Middle frontal gyrus (tissue), 1 donor: ENCODE measurements around the gene NSUN4.
"Not testable (repeated sequence)": the region's sequence is repeated elsewhere in the genome, so short reads cannot be mapped to it uniquely, and the experiment has no call there.

Source experiments
- DNase-seq: peaks from one replicate; pipeline ENCODE4 v3.0.0-alpha.2; 2015; ENCODE audit warnings: low spot score; ENCODE audit errors: extremely low spot score

The NSUN4 gene

DNA sequence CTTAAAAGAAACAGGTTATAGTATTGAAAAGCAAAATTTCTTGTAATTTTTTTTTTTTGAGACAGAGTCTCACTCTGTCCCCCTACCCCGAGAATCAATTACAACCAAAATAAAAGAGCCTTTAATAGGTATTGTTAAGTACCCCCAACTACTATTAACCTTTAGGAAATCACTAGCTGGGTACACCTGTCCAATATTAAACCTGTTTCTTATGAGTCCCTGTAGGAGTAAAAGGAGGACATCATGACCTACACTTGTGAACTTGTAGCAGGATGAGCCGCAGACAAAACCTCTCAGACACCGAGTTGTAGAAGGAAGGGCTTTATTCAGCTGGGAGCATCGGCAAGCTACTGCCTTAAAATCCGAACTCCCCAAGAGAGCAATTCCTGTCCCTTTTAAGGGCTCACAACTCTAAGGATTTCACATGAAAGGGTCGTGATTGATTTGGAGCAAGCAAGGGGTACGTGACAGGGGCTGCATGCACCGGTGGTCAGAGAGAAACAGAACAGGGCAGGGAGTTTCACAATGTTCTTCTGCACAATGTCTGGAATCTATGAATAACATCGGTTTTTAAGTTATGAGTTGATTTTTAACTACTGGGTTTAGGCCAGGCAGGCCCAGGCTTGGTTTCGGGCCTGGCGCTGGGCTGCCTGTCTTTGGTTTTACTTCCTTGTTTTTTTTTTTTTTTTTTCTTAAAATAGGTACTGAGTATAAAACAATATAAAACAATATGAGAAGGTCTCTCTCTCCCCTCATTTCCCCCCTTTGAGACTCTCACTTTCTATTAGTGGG, 15.1 kb upstream of the NSUN4 start:
- not testable (repeated sequence) for DNase-seq

DNA sequence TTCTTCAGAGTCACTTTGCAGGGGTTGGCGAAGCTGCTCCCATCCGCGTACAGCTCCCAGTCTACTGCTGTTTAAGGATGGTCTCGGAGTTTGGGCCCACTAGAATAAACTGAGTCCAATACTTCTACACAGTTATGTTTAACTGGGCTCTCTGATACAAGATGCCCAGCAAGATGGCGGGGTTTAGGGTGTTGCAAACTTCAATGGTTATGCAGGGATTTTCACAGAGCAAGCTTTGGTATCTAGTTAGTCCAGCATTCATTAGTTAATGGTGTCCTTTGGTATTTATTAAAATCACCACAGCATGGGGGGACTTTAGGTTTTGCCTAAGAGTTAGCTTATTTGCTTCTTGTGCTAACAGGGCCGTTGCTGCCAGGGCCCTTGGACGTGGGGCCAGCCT, 12.4 kb upstream of the NSUN4 start:
- DNase-seq: not testable (repeated sequence)

DNA sequence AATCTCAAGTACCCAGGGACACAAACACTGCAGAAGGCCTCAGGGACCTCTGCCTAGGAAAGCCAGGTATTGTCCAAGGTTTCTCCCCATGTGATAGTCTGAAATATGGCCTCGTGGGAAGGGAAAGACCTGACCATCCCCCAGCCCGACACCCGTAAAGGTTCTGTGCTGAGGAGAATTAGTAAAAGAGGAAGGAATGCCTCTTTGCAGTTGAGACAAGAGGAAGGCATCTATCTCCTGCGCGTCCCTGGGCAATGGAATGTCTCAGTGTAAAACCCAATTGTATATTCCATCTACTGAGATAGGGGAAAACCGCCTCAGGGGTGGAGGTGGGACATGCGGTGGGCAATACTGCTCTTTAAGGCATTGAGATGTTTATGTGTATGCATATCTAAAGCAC, 10.8 kb upstream of the NSUN4 start:
- not testable (repeated sequence) for DNase-seq

DNA sequence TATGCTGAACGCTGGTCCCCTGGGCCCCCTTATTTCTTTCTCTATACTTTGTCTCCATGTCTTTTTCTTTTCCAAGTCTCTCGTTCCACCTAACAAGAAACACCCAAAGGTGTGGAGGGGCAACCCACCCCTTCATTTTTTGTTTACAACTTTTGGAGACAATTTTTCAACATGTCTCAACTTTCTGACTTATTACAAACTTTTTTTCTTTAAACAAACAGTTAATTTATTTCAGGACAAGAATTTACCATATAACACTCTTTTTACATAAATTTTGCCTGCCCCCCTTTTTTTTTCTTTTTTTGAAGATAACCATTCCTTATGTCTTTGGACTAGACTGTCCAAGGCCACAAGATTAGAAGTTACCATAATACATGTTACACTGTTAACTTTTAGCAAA, 10.2 kb upstream of the NSUN4 start:
- not testable (repeated sequence) for DNase-seq

DNA sequence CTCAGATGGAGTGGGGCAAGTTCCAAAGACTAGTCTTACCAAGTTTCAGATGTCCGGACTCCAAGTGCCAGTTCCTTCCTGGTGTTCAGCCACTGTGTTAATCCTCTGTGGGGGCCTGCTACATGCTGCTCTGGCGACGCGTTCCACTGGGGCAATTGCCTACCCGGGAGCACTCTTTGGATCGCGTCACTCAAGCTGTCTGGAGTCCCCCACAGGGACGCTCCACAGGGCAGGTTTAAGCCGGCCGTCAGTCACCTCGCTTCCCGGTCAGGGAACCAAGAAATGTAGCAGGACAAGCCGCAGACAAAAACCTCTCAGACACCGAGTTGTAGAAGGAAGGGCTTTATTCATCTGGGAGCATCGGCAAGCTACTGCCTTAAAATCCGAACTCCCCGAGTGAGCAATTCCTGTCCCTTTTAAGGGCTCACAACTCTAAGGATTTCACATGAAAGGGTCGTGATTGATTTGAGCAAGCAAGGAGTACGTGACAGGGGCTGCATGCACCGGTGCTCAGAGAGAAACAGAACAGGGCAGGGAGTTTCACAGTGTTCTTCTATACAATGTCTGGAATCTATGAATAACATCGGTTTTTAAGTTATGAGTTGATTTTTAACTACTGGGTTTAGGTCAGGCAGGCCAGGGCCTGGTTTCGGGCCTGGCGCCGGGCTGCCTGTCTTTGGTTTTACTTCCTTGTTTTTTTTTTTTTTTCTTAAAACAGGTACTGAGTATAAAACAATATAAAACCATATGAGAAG, 8.6 kb upstream of the NSUN4 start:
- DNase-seq: not testable (repeated sequence)

DNA sequence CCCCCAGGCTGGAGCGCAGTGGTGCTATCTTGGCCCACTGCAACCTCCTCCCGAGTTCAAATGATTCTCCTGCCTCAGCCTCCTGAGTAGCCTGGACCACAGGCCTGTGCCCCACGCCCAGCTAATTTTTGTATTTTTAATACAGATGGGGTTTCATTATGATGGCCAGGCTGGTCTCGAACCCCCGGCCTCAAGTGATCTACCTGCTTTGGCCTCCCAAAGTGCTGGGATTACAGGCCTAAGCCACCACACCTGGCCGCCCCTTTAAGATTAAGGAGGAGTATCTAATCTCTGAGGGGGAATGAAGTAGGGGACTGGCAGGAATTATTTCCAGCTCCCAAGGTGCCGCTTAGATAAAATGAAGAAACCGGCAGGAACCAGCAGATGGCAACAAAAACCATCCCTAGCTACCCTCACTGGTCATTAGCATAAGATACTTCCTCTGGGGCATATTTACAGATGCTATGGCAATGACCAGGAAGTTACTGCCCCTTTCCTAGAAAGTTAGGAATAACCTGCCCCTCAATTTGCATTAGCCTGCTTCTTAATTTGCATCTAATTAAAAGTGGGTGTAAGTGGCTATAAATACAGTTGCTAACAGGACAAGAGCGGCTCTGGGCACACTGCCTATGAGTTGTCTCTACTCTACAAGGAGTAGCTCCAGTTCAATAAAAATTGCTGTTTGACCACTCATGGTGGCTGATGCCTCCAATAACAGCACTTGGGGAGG, 7.1 kb upstream of the NSUN4 start:
- DNase-seq: no peak

DNA sequence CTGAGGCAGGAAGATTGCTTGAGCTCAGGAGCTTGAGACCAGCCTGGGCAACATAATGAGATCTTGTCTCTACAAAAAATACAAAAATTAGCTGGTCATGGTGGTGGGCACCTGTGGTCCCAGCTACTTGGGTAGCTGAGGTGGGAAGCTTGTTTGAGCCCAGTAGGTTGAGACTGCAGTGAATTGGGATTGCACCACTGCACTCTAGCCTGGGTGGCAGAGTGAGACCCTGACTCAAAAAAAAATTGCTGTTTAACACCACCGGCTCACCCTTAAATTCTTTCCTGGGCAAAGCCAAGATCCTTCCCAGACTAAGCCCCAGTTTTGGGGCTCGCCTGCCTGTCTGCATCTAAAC, 6.6 kb upstream of the NSUN4 start:
- no peak for DNase-seq

DNA sequence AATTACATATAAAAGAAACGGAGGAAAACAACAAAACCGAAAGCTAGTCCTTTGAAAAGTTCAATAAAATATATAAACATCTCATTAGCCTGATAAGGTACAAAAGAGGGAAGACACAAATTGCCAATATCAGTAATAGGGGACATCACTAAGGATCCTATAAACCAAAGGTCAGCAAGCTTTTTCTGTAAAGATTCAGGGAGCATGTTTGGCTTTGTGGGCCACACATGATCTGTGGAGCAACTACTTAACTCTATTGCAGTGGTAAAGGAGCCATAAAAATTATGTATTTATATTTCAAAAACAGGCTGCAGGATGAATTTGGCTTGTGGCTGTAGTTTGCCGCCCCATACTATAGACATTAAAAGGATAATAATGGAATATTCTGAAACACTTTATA, 5.5 kb upstream of the NSUN4 start:
- DNase-seq: no peak

DNA sequence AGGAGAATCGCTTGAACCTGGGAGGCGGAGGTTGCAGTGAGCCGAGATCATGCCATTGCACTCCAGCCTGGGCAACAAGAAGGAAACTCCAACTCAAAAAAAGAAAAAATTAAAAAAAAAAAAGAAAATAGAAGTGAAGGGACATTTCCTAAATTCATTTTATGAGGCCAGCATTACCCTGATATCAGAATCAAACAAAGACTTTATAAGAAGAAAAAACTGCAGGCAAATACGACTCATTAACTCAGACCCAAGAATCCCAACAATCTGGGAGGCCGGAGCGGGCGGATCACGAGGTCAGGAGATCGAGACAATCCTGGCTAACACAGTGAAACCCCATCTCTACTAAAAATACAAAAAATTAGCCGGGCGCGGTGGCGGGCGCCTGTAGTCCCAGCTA, 3.2 kb upstream of the NSUN4 start:
- not testable (repeated sequence) for DNase-seq

DNA sequence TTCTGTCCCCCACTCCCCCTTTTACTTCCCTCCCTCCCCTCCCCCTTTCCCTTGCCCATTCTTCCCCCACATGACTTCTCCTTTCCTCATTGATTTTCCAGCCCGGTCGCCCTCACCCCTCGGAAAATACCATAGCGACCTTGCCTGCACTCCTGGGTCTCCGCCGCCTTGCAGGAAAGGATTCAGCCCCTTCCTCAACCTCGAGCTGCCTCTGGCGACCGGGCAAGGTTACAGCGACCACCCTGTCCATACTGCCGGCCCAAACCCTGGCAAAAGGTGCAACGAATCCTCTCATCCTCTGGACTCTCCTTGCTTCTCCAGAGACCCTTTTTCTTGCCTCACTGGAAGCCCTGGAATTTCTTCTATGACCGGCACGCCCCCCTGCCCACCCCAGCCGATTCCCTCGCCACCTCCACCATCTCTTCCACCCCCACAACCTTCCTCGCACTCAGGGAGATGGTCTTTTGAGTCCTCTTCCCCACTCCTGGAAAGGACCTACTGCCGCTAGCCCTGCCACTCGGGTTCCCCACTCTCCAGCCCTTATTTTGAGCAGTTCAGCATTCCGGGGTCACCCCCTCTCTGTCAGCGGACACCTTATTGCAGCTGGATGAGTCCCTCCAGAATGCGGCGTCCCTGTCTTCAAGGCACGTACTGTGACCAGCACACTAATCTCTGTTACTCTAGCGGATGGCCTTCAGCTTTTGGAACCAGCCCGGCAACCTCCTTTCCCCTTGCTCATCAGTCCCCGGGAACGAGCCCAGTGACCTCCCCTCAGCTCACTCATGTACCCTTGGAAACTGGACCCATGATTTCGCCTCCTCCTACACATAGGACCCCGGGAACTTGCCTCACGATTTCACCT, 846 bp downstream of the NSUN4 start:
- DNase-seq: no peak

DNA sequence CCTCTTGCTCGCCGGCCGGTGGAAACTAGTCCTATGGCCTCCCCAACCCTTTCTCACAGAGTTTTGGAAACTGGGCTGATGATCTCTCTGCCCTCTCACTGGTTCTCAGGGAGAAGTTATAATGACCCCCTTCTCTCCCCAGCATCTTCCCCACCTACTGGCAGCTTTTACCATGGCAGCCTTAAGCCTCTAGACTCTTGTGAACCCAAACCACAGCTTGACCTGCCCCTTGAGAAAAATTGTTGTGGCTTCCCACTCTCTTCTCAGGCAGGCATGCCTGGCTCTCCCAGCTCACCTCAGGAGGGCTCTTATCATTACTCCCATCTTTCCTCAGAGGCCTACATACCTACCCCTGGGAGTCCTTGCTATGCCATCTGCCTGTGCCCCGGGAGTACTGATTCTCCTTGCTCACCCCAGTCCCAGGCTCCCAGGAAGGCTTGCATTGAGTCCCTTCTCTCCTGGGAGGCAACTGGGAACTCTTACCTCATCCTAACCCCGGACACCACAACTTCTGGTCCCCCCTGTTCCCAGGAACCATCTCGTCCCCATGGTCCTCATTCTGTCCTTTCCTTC, 1.6 kb downstream of the NSUN4 start:
- DNase-seq: no peak

DNA sequence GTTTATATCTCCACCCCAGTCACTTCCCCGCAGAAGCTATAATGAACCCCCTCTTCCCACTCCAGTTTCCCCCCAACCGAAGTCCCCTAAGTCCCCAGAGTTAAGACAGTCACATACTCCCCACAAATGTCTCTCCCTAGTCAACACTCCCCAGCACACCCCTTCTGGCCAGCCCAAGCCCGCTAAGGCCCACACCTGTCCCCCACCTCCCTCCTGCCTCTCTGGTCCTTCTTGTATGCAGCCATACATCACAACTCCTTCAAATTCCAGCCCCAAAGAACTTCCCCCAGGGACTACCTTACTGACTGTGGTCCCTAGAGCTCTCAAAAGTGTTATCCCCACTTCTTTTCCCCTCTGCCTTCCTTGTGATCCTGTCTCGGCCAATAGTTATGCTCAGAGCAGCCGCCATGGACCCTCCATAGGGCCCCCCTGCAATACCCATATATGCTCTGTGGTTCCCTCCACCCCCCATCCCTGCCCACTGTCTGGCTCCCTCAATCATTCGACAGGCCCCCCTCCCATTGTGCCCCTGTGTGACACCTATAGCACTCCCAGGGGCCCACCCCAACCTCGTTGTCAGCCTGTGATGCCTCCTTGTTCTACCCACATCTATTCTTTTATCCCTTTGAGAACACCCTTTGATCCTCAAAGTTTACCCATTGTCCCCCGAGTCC, 2.2 kb downstream of the NSUN4 start:
- DNase-seq: no peak

DNA sequence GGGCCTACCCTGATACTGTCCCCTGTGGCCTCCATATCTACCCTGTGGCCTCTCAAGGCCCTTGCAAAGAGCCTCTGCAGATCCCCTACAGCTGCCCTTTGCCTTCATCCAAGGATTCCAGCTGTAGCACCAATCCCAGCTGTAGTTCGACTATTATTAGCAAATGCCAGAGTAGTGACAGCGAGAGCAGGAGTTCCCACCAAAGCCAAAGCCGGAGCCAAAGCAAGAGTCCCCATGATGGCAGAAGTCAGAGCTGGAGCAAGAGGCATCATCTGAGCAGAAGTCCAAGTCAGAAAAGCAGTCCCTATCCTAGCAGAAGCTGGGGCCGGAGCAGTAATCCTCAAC, 2.7 kb downstream of the NSUN4 start:
- DNase-seq: no peak

DNA sequence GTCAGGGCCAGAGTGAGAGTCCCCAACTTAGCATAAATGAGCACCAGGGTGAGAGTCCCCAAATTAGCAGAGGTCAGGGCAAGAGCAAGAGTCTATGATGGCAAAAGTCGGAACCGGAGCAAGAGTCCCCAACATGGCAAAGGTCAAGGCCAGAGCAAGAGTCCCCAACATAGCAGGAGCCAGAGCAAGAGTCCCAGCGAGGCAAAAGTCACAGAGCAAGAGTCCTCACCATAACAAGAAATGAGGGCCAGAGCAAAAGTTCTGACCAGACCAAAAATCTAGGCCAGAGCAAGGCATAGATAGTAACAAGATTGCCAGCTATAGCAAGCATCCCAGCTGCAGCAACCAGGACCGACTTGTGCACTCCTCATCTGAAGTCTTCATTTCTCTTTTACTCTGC, 3.1 kb downstream of the NSUN4 start:
- no peak for DNase-seq

DNA sequence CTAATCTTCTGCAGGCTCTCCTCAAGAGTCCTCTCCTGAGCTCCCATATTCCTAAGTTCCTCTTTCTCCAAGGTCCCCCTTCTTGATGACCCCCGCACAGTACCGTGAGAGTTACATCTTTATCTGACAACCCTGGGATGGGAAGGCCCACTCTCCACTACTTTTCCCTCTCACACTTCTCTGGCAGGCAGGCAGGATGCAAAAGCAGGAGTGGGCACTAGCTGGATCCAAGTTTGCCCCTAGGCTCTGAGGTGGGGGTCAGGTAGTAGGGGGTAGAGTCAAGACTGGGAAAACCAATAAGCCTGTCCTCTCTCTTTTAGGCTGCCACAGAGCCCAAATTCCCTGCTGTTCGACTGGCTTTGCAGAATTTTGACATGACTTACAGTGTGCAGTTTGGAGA, 3.9 kb downstream of the NSUN4 start:
- no peak for DNase-seq

DNA sequence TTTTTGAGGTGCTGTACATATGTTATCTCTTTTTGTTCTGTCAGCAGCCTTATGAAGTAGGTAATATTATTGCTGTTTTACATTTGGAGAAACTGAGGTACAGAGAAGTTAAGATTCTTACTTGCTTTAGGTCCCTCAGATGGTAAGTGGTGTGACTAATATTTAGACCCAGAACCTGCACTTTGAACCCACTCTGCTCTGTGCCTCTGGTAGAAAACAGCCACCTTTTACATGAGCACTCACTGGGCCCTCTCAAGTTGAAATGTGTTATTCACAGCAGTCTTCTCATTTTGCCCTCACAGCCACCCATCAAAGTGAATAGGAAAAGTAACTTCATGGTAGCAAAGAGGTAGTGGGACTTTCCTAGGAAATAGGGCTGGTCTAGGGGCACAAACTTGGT, 4.7 kb downstream of the NSUN4 start:
- DNase-seq: no peak

DNA sequence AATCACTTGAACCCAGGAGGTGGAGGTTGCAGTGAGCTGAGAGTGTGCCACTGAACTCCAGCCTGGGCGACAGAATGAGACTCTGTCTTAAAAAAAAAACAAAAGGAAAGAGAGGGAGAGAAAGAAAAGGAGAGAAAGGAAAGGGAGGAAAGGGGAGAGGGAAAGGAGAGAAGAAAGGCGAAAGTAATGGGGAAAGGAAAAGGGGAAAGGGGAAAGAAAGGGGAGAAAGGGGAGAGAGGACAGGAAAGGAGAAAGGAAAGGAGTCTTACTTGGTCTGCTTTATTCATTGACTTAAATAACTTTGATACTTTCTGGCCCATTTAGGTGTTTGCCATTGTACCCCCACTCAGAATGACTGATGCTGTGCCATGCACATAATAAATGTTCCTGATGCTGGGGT, 11.8 kb downstream of the NSUN4 start:
- DNase-seq: no peak

DNA sequence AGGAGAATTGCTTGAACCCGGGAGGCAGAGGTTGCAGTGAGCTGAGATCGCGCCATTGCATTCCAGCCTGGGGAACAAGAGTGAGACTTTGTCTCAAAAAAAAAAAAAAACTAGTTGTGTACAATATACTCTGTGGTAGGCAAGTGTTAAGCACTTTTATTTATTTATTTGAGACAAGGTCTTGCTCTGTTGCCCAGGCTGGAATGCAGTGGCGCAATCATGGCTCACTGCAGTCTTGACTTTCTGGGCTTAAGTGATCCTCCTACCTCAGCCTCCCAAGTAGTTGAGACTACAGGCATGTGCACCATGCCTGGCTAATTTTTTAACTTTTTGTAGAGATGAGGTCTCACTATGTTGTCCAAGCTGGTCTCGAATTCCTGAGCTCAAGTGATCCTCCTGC, 15.3 kb downstream of the NSUN4 start:
- not testable (repeated sequence) for DNase-seq

DNA sequence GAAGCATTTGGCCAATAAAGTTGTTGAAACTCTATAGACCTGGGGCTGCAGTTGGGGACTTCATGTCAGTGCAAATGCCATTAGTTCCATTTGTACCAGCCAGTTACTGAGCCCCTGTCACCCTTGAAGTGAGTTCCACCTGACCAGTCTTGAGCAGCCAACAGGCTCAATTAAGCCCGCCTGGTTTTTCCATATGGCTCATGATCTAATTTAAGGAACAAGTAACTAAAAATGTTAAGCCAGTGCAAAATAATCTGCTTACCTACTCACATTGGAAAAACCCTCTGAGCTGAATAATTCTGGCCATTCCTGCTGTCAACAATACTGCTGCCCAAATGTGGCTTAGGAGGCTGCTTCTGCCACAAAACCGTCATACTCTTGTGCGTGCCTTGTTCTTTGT, 21.6 kb downstream of the NSUN4 start:
- DNase-seq: no peak

DNA sequence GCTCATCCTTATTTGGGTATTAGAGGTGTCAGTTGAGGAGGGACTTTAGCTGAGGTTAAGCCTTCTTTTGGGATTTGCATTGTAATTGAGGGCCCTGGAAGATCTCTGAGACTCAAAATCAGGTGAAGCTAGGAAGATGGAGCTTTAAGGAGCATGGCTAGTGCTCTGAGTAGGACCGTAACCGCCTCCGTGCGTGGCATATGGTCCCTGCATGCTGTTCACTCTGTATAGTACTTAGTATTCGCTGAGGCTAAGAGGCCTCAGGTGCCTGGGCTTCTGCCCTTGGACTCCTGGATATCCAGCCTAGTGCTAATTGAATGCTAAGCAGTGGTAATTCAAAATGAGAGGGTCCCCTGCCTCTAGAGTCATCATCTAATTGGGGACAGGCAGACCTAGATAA, 22.5 kb downstream of the NSUN4 start:
- no peak for DNase-seq

DNA sequence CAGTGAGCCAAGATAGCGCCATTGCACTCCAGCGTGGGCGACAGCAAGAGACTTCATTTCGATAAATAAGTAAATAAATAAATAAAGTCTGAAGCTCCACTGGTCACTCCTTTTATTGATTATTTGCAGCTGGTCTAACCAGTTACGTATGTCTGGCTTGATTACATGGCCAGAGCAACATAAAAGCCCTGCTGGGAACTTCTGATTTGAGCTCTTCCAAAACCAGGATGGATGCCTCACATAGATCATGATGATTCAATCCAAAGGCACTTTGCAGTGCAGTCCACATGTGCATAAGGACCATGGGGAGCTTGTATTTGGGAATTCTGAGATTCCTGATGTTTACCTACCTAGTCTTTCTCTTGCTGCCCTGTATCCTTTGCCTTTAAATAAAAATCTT, 24.0 kb downstream of the NSUN4 start:
- DNase-seq: no peak
